Gastroesophageal sphincter (tissue), 3 donors: ENCODE data around the gene FLNA.

Experiments used
- CTCF ChIP-seq, 4 experiments: fragments of 200-600 bp in 2 of 4; fragments of 450-650 bp in 2 of 4; sonication (generic) in 1 of 4; IDR thresholded peaks; one replicate each; pipeline ENCODE4 v1.5.1; 2017 to 2019; ENCODE audit warnings: antibody characterized with exemption in 4 of 4, mild to moderate bottlenecking in 2 of 4, moderate library complexity in 2 of 4
- EP300 ChIP-seq: sonication (generic); formaldehyde crosslinking; IDR thresholded peaks from one replicate; pipeline ENCODE4 v1.6.1; 2017; ENCODE audit warnings: antibody characterized with exemption, mild to moderate bottlenecking
- POLR2A ChIP-seq, 2 donors: fragments of 450-650 bp; IDR thresholded peaks; one replicate each; pipeline ENCODE4 v1.6.1; 2017; ENCODE audit warnings: antibody characterized with exemption in 2 of 2, mild to moderate bottlenecking in 2 of 2, moderate library complexity in 1 of 2
- POLR2AphosphoS5 ChIP-seq: sonication (generic); formaldehyde crosslinking; IDR thresholded peaks from one replicate; pipeline ENCODE4 v1.6.1; 2017; ENCODE audit warnings: antibody characterized with exemption

- TF ChIP-seq CTCF (IDR thresholded peaks at IDR 0.05) (no peak), POLR2A (IDR thresholded peaks at IDR 0.05) (no peak), EP300 (no peak), POLR2AphosphoS5 (no peak)
Measured at GRCh38 chrX:154413142-154413541, 38.7 kb upstream of the FLNA start.
